SK-N-SH treated with all-trans-retinoic acid at 6 μM for 48 hours (cell line): ENCODE measurements around the gene AEBP2.

Experiments used
- ATAC-seq: fragments of 200-7000 bp; cut with Tn5 transposase; 3 replicates; pipeline ENCODE4 v1.9.1; 2020; ENCODE audit warnings: mild to moderate bottlenecking, moderate library complexity
- ARNTL ChIP-seq: fragments of 450-650 bp; formaldehyde crosslinking; IDR thresholded peaks from 2 replicates; pipeline ENCODE4 v1.5.0; 2020; ENCODE audit warnings: low read depth, mild to moderate bottlenecking, moderate library complexity, borderline replicate concordance
- BACH2 ChIP-seq: fragments of 250-450 bp; sonication (Bioruptor Pico); IDR thresholded peaks from 2 replicates; pipeline ENCODE4 v1.9.0; 2021; ENCODE audit warnings: mild to moderate bottlenecking, borderline replicate concordance
- CREB5 ChIP-seq: fragments of 250-450 bp; sonication (Bioruptor Pico); IDR thresholded peaks from 2 replicates; pipeline ENCODE4 v1.5.1; 2020; ENCODE audit warnings: low read depth, mild to moderate bottlenecking, moderate library complexity
- CSDC2 ChIP-seq: fragments of 250-450 bp; sonication (Bioruptor Pico); IDR thresholded peaks from 2 replicates; pipeline ENCODE4 v1.5.0; 2020; ENCODE audit warnings: mild to moderate bottlenecking, moderate library complexity
- CSRNP3 ChIP-seq: fragments of 250-450 bp; sonication (Bioruptor Pico); IDR thresholded peaks from 2 replicates; pipeline ENCODE4 v1.5.1; 2021; ENCODE audit warnings: mild to moderate bottlenecking, moderate library complexity
- ESRRG ChIP-seq: fragments of 250-450 bp; sonication (Bioruptor Pico); IDR thresholded peaks from 2 replicates; pipeline ENCODE4 v1.6.1; 2021; ENCODE audit warnings: mild to moderate bottlenecking
- GLIS3 ChIP-seq: fragments of 250-450 bp; sonication (Bioruptor Pico); IDR thresholded peaks from 2 replicates; pipeline ENCODE4 v1.5.0; 2020; ENCODE audit warnings: mild to moderate bottlenecking, moderate library complexity
- ISL1 ChIP-seq: fragments of 250-450 bp; sonication (Bioruptor Pico); IDR thresholded peaks from 2 replicates; pipeline ENCODE4 v2.1.2; 2022; ENCODE audit warnings: mild to moderate bottlenecking, moderate library complexity
- OSR1 ChIP-seq: fragments of 250-450 bp; sonication (Bioruptor Pico); IDR thresholded peaks from 2 replicates; pipeline ENCODE4 v1.8.0; 2022; ENCODE audit warnings: moderate library complexity, mild to moderate bottlenecking, inconsistent platforms
- PATZ1 ChIP-seq: fragments of 250-450 bp; sonication (Bioruptor Pico); IDR thresholded peaks from 2 replicates; pipeline ENCODE4 v1.8.0; 2020; ENCODE audit warnings: mild to moderate bottlenecking, moderate library complexity, borderline replicate concordance
- PPARA ChIP-seq: fragments of 250-450 bp; sonication (Bioruptor Pico); IDR thresholded peaks from 2 replicates; pipeline ENCODE4 v1.5.0; 2020; ENCODE audit warnings: mild to moderate bottlenecking, borderline replicate concordance
- RARB ChIP-seq: fragments of 250-450 bp; sonication (Bioruptor Pico); IDR thresholded peaks from 2 replicates; pipeline ENCODE4 v1.8.0; 2021; ENCODE audit warnings: mild to moderate bottlenecking, moderate library complexity
- TCF4 ChIP-seq: fragments of 250-450 bp; sonication (Bioruptor Pico); IDR thresholded peaks from 2 replicates; pipeline ENCODE4 v1.8.0; 2021; ENCODE audit warnings: mild to moderate bottlenecking, moderate library complexity, borderline replicate concordance
- TOX ChIP-seq: fragments of 250-450 bp; sonication (Bioruptor Pico); IDR thresholded peaks from 2 replicates; pipeline ENCODE4 v1.8.0; 2021; ENCODE audit warnings: mild to moderate bottlenecking, moderate library complexity, borderline replicate concordance
- TSHZ2 ChIP-seq: fragments of 250-450 bp; sonication (Bioruptor Pico); IDR thresholded peaks from 2 replicates; pipeline ENCODE4 v1.5.0; 2020; ENCODE audit warnings: mild to moderate bottlenecking, moderate library complexity
- ZC3H10 ChIP-seq: fragments of 250-450 bp; sonication (Bioruptor Pico); IDR thresholded peaks from 2 replicates; pipeline ENCODE4 v1.5.1; 2021; ENCODE audit warnings: mild to moderate bottlenecking, moderate library complexity
- ZFP3 ChIP-seq: fragments of 250-450 bp; sonication (Bioruptor Pico); IDR thresholded peaks from 2 replicates; pipeline ENCODE4 v1.5.0; 2020; ENCODE audit warnings: mild to moderate bottlenecking, moderate library complexity
- ZFP30 ChIP-seq: fragments of 450-650 bp; formaldehyde crosslinking; IDR thresholded peaks from 2 replicates; pipeline ENCODE4 v1.5.0; 2022; ENCODE audit warnings: mild to moderate bottlenecking, moderate library complexity
- ZNF565 ChIP-seq: fragments of 450-650 bp; formaldehyde crosslinking; conservative IDR thresholded peaks from 2 replicates; pipeline ENCODE4 v1.5.0; 2020; ENCODE audit warnings: low read depth, mild to moderate bottlenecking, moderate library complexity
- ZNF70 ChIP-seq: fragments of 450-650 bp; formaldehyde crosslinking; IDR thresholded peaks from 2 replicates; pipeline ENCODE4 v1.5.0; 2020; ENCODE audit warnings: mild to moderate bottlenecking, moderate library complexity
- ZNF8 ChIP-seq: fragments of 450-650 bp; formaldehyde crosslinking; IDR thresholded peaks from 2 replicates; pipeline ENCODE4 v1.5.0; 2020; ENCODE audit warnings: mild to moderate bottlenecking, moderate library complexity

The AEBP2 gene

GRCh38 chr12:19432309-19433170 is 6.8 kb upstream of the AEBP2 start:
- TF ChIP-seq CREB5 (CRISPR knock-in tag) (no peak), PATZ1 (CRISPR knock-in tag) (no peak), ZFP30 (CRISPR knock-in tag) (no peak)
- ATAC-seq, result no peak

GRCh38 chr12:19434538-19434937 is 4.8 kb upstream of the AEBP2 start:
- no peak for ATAC-seq
- TF ChIP-seq ARNTL (CRISPR knock-in tag) (no peak), BACH2 (CRISPR knock-in tag) (no peak), GLIS3 (no peak), ZC3H10 (CRISPR knock-in tag) (no peak), ISL1 (CRISPR knock-in tag) (no peak), ZFP3 (CRISPR knock-in tag) (no peak), ZNF565 (CRISPR knock-in tag) (no peak)

- ATAC-seq, result no peak
- TF ChIP-seq PATZ1 (CRISPR knock-in tag) (no peak), ZFP3 (CRISPR knock-in tag) (no peak), TOX (no peak), TCF4 (CRISPR knock-in tag) (no peak), CSDC2 (CRISPR knock-in tag) (no peak), ZNF8 (CRISPR knock-in tag) (no peak), OSR1 (CRISPR knock-in tag) (no peak), CSRNP3 (no peak), ZFP30 (CRISPR knock-in tag) (no peak), TSHZ2 (no peak), ESRRG (CRISPR knock-in tag) (no peak), ZNF70 (CRISPR knock-in tag) (no peak), BACH2 (CRISPR knock-in tag) (no peak), PPARA (no peak), GLIS3 (no peak), ARNTL (CRISPR knock-in tag) (no peak), ZC3H10 (CRISPR knock-in tag) (no peak), RARB (CRISPR knock-in tag) (no peak), ZNF565 (CRISPR knock-in tag) (no peak)
These were observed 3.3 kb upstream of the AEBP2 start for GRCh38 chr12:19435831-19436497.
